Skeletal muscle cell (primary cell): ENCODE data around the gene ASTL.
A peak's percentile ranks its signal among the peaks of the same experiment; 100 is the strongest.
"Not testable (repeated sequence)": the region's sequence is repeated elsewhere in the genome, so short reads cannot be mapped to it uniquely, and the experiment has no call there.

Experiments
- DNase-seq: peaks from one replicate; pipeline ENCODE4 v3.0.0-alpha.2; 2010; ENCODE audit warnings: low read depth
- H3K4me3 ChIP-seq: 2 replicates; pipeline ENCODE4 v1.5.1; 2011; ENCODE audit warnings: low read depth, mild to moderate bottlenecking, control low read depth, low read length, moderate library complexity

ASTL gene

DNA sequence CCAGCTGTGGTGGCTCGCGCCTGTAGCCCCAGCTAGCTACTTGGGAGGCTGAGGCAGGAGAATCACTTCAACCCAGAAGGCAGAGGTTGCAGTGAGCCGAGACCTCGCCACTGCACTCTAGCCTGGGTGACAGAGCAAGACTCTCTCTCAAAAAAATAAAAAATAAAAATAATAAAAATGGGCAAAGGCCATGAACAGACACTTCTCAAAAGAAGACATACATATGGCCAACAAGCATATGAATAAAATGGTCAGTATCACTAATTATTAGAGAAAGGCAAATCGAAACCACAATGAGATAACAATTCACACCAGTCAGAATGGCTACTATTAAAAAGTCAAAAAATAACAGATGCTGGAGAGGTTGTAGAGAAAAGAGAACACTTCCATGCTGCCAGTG, 22.1 kb upstream of the ASTL start:
- not testable (repeated sequence) for H3K4me3 ChIP-seq, DNase-seq

GRCh38 chr2:96159084-96159830, 21.0 kb upstream of the ASTL start:
- H3K4me3 ChIP-seq, result no peak overlapping the region
- no peak for DNase-seq

- DNase-seq, result no peak
- no peak overlapping the region for H3K4me3 ChIP-seq
Observed at GRCh38 chr2:96158554-96158940, 20.2 kb upstream of the ASTL start.

- H3K4me3 ChIP-seq, result no peak overlapping the region
- DNase-seq, result no peak
Observed at GRCh38 chr2:96157649-96158553, 19.6 kb upstream of the ASTL start.

GRCh38 chr2:96156926-96157648, 18.8 kb upstream of the ASTL start:
- DNase-seq, result no peak
- no peak overlapping the region for H3K4me3 ChIP-seq

DNA sequence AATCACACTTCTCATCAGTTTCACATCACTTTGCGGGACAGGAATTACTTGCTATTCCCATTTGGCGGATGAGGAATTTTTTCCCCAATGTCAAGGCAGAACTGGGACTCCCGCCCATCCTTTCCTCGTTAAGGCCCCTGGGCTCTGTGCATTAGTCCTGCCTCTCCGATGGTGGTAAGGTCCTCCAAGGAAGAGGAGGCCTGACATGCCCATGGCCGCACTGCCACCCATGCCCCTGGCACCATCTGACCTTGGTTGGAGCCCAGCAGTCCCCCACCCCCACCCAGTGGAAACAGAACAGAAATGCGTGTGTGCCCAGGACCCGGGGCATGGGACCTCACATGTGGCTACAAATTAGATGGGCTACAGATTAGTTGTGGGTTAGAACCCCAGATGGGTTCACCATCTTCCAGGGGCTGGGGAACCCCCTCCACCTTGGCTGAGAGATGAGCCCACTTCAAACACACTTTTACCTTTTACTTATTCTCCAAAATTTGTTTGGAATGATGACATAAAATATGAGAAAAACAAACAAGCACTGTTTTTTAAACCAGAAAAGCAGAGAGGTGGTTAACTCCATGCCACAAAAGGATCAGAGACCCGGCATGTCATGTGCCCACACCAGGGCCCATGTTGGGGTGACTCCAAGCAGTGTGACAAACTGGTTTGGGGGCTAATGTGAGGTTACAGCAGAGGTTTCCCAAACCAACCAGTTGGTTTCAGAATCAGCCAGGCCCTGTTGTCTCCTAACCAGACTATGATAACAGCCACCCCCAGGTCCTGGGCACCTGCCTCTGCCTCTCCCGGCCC, 17.9 kb upstream of the ASTL start:
- no peak overlapping the region for H3K4me3 ChIP-seq
- no peak for DNase-seq

DNA sequence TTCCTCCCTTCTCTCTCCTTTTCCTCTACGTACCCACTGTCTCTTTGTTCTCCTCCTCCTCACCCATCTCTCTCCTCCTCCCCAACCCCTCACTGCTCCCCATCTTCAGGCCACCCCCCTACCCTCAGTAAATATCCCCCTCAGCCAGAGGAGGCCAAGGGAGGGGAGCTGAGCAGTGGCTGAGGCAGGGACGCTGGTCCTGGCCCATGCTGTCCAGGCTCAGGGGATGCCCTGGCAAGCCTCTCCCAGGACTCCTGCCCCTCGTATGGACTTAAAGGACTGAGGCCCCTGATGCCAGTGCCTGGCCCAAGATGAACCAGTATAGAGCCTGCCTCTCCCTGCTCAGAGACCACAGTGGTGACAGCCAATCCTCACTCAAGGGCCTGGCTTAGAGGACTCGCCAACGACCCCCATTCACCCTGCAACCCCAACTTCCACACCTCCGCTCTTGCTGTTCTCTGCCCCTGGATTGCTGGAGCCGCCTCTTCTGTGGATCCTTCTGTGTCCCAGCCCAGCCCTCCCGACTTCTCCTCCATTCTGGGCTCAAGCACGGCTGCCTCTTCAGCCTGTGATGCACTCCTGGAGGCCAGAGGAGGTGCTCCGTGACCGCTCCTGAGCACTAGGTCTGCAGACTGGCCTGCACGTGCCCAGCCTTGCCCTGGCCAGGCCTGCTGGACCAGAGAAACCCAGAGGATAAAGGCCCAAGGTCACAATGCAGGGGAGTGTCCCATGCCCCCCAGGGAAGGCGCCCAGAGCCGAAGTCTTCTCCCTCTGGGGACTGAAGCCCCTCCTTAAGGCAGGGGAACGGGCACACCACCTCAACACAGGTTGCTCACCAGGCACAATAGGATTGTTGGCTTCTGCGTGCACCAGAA, 16.4 kb upstream of the ASTL start:
- no peak overlapping the region for H3K4me3 ChIP-seq
- DNase-seq, result no peak

- no peak overlapping the region for H3K4me3 ChIP-seq
- no peak for DNase-seq
Observed at GRCh38 chr2:96153991-96154431, 15.7 kb upstream of the ASTL start.

DNA sequence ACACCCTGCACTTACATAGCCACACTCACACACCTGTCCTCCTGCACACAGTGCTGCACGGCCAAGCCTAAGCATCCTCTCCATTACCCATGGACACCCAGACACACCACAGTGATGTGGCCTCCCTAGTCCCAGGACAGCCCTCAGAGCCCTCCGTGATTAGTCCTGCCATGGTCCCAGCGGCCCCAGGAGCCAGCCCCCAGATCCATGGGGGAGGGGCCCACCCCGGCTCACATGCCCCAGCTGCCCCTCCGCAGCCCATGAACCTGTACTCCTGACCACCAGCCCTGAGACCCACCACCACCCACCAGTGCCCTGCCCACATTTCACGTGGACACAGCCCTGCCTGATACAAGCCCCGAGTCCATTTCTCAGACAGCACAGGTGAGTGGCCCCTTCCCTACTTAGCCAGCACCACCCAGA, 15.0 kb upstream of the ASTL start:
- H3K4me3 ChIP-seq, result no peak overlapping the region
- DNase-seq, result no peak

- no peak overlapping the region for H3K4me3 ChIP-seq
- no peak for DNase-seq
Observed at GRCh38 chr2:96152304-96153161, 14.2 kb upstream of the ASTL start.

- no peak overlapping the region for H3K4me3 ChIP-seq
- DNase-seq, result no peak
Observed at GRCh38 chr2:96151595-96152303, 13.4 kb upstream of the ASTL start.

GRCh38 chr2:96150791-96151594, 12.7 kb upstream of the ASTL start:
- no peak overlapping the region for H3K4me3 ChIP-seq
- no peak for DNase-seq

GRCh38 chr2:96150007-96150640, 11.8 kb upstream of the ASTL start:
- DNase-seq, result no peak
- no peak overlapping the region for H3K4me3 ChIP-seq

GRCh38 chr2:96148410-96149217, 10.3 kb upstream of the ASTL start:
- peak; percentile 89 for DNase-seq
- H3K4me3 ChIP-seq, result no peak overlapping the region
